Peyer's patch (tissue), 4 donors: ENCODE data around the gene GFRAL. TPM values are rescaled to one million over a fixed set of nuclear protein-coding genes. Genes with fewer than 3 reads are reported as not detected.

Experiments
- DNase-seq, 3 donors: peaks; one replicate each; pipeline ENCODE4 v3.0.0-alpha.2; 2017 to 2019
- H3K27ac ChIP-seq, 4 donors: fragments of 200-600 bp; sonication (generic); one replicate each; pipeline ENCODE4 v1.5.1; 2016 to 2019
- H3K27me3 ChIP-seq, 2 donors: fragments of 200-600 bp; sonication (generic); one replicate each; pipeline ENCODE4 v1.5.1; 2019
- H3K36me3 ChIP-seq, 3 donors: fragments of 200-600 bp; sonication (generic); one replicate each; pipeline ENCODE4 v1.5.1; 2016 to 2019
- H3K4me1 ChIP-seq, 4 donors: fragments of 200-600 bp; sonication (generic); one replicate each; pipeline ENCODE4 v1.5.1; 2016 to 2019
- H3K4me3 ChIP-seq, 4 donors: fragments of 200-600 bp; sonication (generic); 1 replicate in 3 of 4; 2 replicates in 1 of 4; pipeline ENCODE4 v1.5.1; 2016 to 2019; ENCODE audit warnings: mild to moderate bottlenecking in 1 of 4
- H3K9me3 ChIP-seq, 4 donors: fragments of 200-600 bp; sonication (generic); one replicate each; pipeline ENCODE4 v1.5.1; 2016 to 2019; ENCODE audit warnings: mild to moderate bottlenecking in 1 of 4
- POLR2A ChIP-seq, 2 donors: fragments of 450-650 bp; IDR thresholded peaks; one replicate each; pipeline ENCODE4 v1.5.1; 2017; ENCODE audit warnings: antibody characterized with exemption in 2 of 2, mild to moderate bottlenecking in 2 of 2, moderate library complexity in 2 of 2
- total RNA-seq, 4 donors: library from RNA; depleted of rRNA; stranded (reverse); fragments of >200 nt; gene quantifications; one replicate each; pipeline ENCODE4 v1.1.0, GENCODE V29; 2016
- TF ChIP-seq, protein P1 (sequence below), 6 experiments: fragments of 450-650 bp in 4 of 6; fragments of 200-600 bp in 2 of 6; sonication (generic) in 1 of 6; IDR thresholded peaks; one replicate each; pipeline ENCODE4 v1.5.1; 2017 to 2019; ENCODE audit warnings: antibody characterized with exemption in 6 of 6, mild to moderate bottlenecking in 3 of 6, moderate library complexity in 1 of 6

Gene GFRAL
- total RNA-seq, 4 donors from 2014 or later = not detected

DNA sequence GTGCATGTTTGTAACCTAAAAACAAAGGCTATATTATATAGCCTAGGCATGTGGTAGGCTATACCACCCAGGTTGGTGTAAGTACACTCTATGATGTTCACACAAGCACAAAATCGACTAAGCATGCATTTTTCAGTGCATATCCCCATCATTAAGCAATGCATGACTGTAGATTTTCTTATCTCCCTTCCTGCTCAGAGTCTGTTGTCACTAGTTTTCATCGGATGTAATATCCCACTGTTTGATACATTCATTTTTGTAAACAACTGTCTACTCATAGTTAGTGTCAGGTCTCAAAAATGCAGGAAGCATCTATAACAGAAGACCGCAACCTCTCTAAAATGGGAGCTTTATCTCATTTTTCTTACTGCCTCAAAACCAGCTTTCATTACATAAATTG, 70.7 kb downstream of the GFRAL start:
- TF ChIP-seq, protein P1, sequence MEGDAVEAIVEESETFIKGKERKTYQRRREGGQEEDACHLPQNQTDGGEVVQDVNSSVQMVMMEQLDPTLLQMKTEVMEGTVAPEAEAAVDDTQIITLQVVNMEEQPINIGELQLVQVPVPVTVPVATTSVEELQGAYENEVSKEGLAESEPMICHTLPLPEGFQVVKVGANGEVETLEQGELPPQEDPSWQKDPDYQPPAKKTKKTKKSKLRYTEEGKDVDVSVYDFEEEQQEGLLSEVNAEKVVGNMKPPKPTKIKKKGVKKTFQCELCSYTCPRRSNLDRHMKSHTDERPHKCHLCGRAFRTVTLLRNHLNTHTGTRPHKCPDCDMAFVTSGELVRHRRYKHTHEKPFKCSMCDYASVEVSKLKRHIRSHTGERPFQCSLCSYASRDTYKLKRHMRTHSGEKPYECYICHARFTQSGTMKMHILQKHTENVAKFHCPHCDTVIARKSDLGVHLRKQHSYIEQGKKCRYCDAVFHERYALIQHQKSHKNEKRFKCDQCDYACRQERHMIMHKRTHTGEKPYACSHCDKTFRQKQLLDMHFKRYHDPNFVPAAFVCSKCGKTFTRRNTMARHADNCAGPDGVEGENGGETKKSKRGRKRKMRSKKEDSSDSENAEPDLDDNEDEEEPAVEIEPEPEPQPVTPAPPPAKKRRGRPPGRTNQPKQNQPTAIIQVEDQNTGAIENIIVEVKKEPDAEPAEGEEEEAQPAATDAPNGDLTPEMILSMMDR (IDR thresholded peaks at IDR 0.05) = no peak
- TF ChIP-seq POLR2A (IDR thresholded peaks at IDR 0.05) = no peak
- Histone ChIP-seq H3K27ac (no peak overlapping the region), H3K36me3 (no peaks in the 10 kb centered on the region), H3K9me3 (no peaks in the 10 kb centered on the region), H3K4me3 (no peak overlapping the region), H3K27me3 (no peaks in the 10 kb centered on the region), H3K4me1 (no peaks in the 10 kb centered on the region)
- no peak for DNase-seq

DNA sequence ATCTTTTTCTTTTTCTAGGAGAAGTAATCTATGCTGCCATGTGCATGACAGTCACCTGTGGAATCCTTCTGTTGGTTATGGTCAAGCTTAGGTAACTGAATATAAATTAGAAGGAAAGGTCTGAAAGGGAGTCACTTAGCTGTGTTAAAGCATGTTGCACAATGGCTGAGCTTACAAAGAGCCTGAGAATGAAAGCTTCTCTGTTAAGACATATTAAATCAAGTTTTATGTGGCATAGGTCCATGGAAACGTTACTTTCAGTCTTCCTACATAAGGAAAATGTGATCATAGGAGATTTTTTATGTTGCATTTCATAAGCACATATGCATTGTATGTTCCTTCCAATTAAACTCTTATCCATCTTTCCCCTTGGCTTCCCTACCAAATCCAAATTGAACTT, 72.1 kb downstream of the GFRAL start:
- no peaks in the 10 kb centered on the region for H3K4me1 ChIP-seq
- TF ChIP-seq, protein P1 (IDR thresholded peaks at IDR 0.05) = no peak
- no peak for TF ChIP-seq POLR2A (IDR thresholded peaks at IDR 0.05)
- H3K27ac ChIP-seq = no peak overlapping the region
- H3K4me3 ChIP-seq = no peak overlapping the region
- H3K27me3 ChIP-seq = no peaks in the 10 kb centered on the region
- H3K36me3 ChIP-seq = no peaks in the 10 kb centered on the region
- no peaks in the 10 kb centered on the region for H3K9me3 ChIP-seq
- DNase-seq = no peak

DNA sequence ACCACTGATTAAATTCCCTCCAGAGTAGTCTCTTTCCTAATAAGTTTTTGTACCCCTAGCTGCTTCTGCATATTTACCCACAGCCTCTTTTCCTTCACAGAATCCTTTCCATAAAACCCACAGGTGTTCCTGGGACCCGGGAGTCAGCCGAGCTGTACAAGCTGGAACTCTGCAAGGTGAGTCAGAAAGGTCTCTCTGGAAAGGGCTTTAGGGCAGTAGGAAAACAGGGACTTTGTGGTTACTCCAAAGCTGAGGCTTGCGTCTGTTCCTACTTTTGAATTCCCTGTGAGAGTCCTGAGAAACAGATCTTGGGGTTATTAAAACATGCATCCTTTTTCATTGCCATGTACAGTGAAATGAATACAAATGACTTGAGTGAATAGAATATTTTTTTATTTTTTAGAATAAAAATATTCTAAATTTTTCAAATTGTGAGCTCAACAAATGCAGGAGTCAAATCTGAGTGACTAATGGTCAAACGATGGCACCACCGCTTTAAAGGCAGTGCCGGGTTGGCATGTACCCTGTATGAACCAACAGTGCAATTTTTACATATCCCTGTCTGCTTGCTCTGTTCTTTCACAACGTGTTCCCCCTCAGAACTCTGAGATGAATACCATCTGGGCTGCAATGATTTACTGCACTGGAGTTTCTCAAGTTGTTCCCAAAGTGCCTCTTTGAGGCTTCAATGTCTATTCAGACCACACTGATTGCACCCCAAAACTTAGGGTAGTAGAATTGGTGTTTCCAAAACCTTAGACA, 78.4 kb downstream of the GFRAL start:
- DNase-seq = no peak
- Histone ChIP-seq H3K4me1 (no peaks in the 10 kb centered on the region), H3K27me3 (no peaks in the 10 kb centered on the region), H3K36me3 (no peaks in the 10 kb centered on the region), H3K27ac (no peak overlapping the region), H3K4me3 (no peak overlapping the region), H3K9me3 (no peaks in the 10 kb centered on the region)
- no peak for TF ChIP-seq POLR2A (IDR thresholded peaks at IDR 0.05)
- TF ChIP-seq, protein P1 (IDR thresholded peaks at IDR 0.05) = no peak

DNA sequence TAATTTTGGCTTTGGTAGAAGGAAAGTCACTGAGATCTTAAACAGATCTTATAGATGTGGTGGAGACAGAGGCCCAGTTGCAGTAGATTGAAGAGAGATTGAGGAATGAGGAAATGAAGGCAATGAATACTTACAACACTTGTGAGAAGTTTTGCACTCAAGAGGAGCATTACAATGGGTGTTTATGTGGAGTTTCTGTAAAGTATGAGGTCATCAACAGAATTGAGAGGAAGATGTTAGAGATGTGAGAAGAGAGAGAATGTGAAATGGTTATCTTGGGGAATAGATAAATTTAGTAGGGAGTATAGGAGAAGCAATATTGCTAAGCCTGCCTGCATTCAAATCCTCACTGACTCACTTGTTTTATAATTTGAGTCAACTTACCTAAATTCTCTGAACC, 83.4 kb downstream of the GFRAL start:
- no peaks in the 10 kb centered on the region for H3K27me3 ChIP-seq
- H3K36me3 ChIP-seq = no peaks in the 10 kb centered on the region
- no peak overlapping the region for H3K27ac ChIP-seq
- DNase-seq = no peak
- no peaks in the 10 kb centered on the region for H3K9me3 ChIP-seq
- no peak overlapping the region for H3K4me3 ChIP-seq
- no peaks in the 10 kb centered on the region for H3K4me1 ChIP-seq
- TF ChIP-seq, protein P1 (IDR thresholded peaks at IDR 0.05) = no peak
- no peak for TF ChIP-seq POLR2A (IDR thresholded peaks at IDR 0.05)

DNA sequence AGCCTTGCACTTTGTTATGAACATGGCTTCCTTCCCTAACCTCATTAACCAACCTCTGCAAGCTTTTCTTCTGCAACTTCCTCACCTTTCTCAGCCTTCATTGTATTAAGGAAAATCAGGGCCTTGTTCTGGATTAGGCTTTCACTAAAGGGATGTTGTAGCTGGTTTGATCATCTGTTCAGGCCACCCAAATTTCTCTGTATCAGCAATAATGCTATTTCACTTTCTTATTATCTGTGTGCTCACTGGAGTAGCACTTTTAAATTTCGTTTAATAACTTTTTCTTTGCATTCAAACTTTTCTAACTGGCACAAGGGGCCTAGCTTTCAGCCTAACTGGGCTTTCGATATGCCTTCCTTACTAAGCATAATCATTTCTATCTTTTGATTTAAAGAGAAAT, 96.7 kb downstream of the GFRAL start:
- no peaks in the 10 kb centered on the region for H3K9me3 ChIP-seq
- DNase-seq = no peak
- no peaks in the 10 kb centered on the region for H3K4me1 ChIP-seq
- no peak overlapping the region for H3K27ac ChIP-seq
- no peaks in the 10 kb centered on the region for H3K36me3 ChIP-seq
- no peak overlapping the region for H3K4me3 ChIP-seq
- H3K27me3 ChIP-seq = no peaks in the 10 kb centered on the region
- TF ChIP-seq POLR2A (IDR thresholded peaks at IDR 0.05) = no peak
- TF ChIP-seq, protein P1 (IDR thresholded peaks at IDR 0.05) = no peak
